Adrenal gland (tissue), 12 donors: ENCODE measurements around the gene CNTD1. TPM values are rescaled to one million over a fixed set of nuclear protein-coding genes. Genes with fewer than 3 reads are reported as not detected.

Source experiments
- DNase-seq, 7 donors: peaks; one replicate each; pipeline ENCODE4 v3.0.0-alpha.2; 2019 to 2020
- H3K27ac ChIP-seq, 5 donors: fragments of 200-600 bp; sonication (generic) in 4 of 5; 1 replicate in 3 of 5; 2 replicates in 2 of 5; pipeline versions ENCODE4 v1.5.1 to v1.8.0; 2016 to 2020; ENCODE audit warnings: mild to moderate bottlenecking in 1 of 5
- H3K27me3 ChIP-seq: fragments of 200-600 bp; 2 replicates; pipeline ENCODE4 v1.8.0; 2021
- H3K36me3 ChIP-seq, 2 donors: fragments of 200-600 bp; replicated peaks in 1 of 2; 1 replicate in 1 of 2; 2 replicates in 1 of 2; pipeline versions ENCODE4 v1.5.1 to v1.8.0; 2018 to 2022
- H3K4me1 ChIP-seq, 2 donors: fragments of 200-600 bp; replicated peaks in 1 of 2; 1 replicate in 1 of 2; 2 replicates in 1 of 2; pipeline versions ENCODE4 v1.5.1 to v1.8.0; 2018 to 2021
- H3K4me3 ChIP-seq, 4 donors: fragments of 200-600 bp; sonication (generic) in 3 of 4; one replicate each; pipeline ENCODE4 v1.5.1; 2016 to 2018
- H3K9me3 ChIP-seq, 3 donors: fragments of 200-600 bp; sonication (generic) in 1 of 3; replicated peaks in 1 of 3; 1 replicate in 2 of 3; 2 replicates in 1 of 3; pipeline versions ENCODE4 v1.5.1 to v1.8.0; 2016 to 2021
- CTCF ChIP-seq, 6 experiments: fragments of 450-650 bp in 4 of 6; fragments of 200-600 bp in 2 of 6; sonication (generic) in 1 of 6; IDR thresholded peaks; 1 replicate in 5 of 6; 2 replicates in 1 of 6; pipeline versions ENCODE4 v1.5.1 to v1.8.0; 2016 to 2021; ENCODE audit warnings: antibody characterized with exemption in 6 of 6, mild to moderate bottlenecking in 2 of 6, moderate library complexity in 1 of 6
- POLR2A ChIP-seq, 2 donors: fragments of 450-650 bp; IDR thresholded peaks; one replicate each; pipeline ENCODE4 v1.6.1; 2017; ENCODE audit warnings: antibody characterized with exemption in 2 of 2, mild to moderate bottlenecking in 2 of 2, moderate library complexity in 1 of 2
- WGBS, 4 donors: extraction: QIAGEN DNeasy Blood & Tissue Kit in 2 of 4; methylation state at CpG; one replicate each; pipeline versions ENCODE4 v1.1.5 to v1.1.7; 2013 to 2017; 5-methylcytosine and 5-hydroxymethylcytosine counted together
- intact Hi-C, 2 donors: fragments of 100-400 bp; cut with DNase I; formaldehyde crosslinking; loops; one replicate each; pipeline versions ENCODE4 v1.14.1 to v1.15.0; 2022 to 2023
- polyA plus RNA-seq, 3 donors: library from polyadenylated mRNA; stranded (reverse); fragments of 200-250 nt in 2 of 3; fragments of 350-450 nt in 1 of 3; fragmentation: Illumina TruSeq in 1 of 3; extraction: RNeasy Lipid Tissue Mini Kit (QIAGEN cat#74804) in 1 of 3; gene quantifications; one replicate each; pipeline ENCODE4 v1.2.3, GENCODE V29; 2013 to 2014
- total RNA-seq, 9 donors: library from RNA; depleted of rRNA in 4 of 9; stranded (reverse); fragments of >200 nt in 4 of 9; fragments of 120-200 nt in 1 of 9; fragmentation: NEBNext Ultra II Directional in 1 of 9; extraction: Animal tissue kit (Norgen Biotek cat#: 25700) in 1 of 9; gene quantifications; one replicate each; pipeline versions ENCODE4 v1.1.0 to v1.2.4, GENCODE V29; 2013 to 2023
- donor health status: healthy with polysubstance abuse.
- donor health status: Bipolar disorder and iron deficiency.
- donor health status: DM: yes; HTN: yes; CAD: no.
- donor health status: DM: no; HTN: no; CAD: no.
- donor health status: DM: no; HTN: no; CAD: no.
- donor health status: DM: yes; HTN: yes; CAD: no.

Gene CNTD1
- total and polyA plus RNA-seq, 12 donors: 0.24 to 8.2 (median 0.32) TPM; not detected in 5

GRCh38 chr17:42772945-42773289, 25.7 kb upstream of the CNTD1 start:
- TF ChIP-seq POLR2A (IDR thresholded peaks at IDR 0.05): no peak
- no peak for TF ChIP-seq CTCF (IDR thresholded peaks at IDR 0.05)
- intact Hi-C loops: loop anchor here in 1 of 2 donors (10.0 kb wide), 1 partner anchor 878 kb away; no protein-coding TSS in a partner anchor
- DNase-seq: no peak
- Histone ChIP-seq H3K27me3 (no peaks in the 10 kb centered on the region), H3K27ac (peak overlapping the region in 3 of 5 donors; percentile 60 to 89 (median 61)), H3K4me1 (peaks cover 9 to 16% of the 10 kb centered on the region in 2 donors), H3K36me3 (peaks cover 0 to 29% of the 10 kb centered on the region in 2 donors), H3K9me3 (no peaks in the 10 kb centered on the region), H3K4me3 (peak overlapping the region; percentile 34 to 93 (median 68))
- 0 to 6% (median 2%) methylated on average over 3 of the region's 3 CpGs for WGBS, 4 donors

- Histone ChIP-seq H3K4me3 (peak within 1 kb of the TSS; percentile 34 to 93 (median 68)), H3K36me3 (peaks cover 0 to 34% of the 10 kb centered on the region in 2 donors), H3K4me1 (peaks cover 9 to 16% of the 10 kb centered on the region in 2 donors), H3K9me3 (no peaks in the 10 kb centered on the region), H3K27me3 (no peaks in the 10 kb centered on the region), H3K27ac (peak within 1 kb of the TSS in 4 of 5 donors; percentile 60 to 89 (median 62))
- peak in 1 of 2 donors; percentile 38 for TF ChIP-seq POLR2A (IDR thresholded peaks at IDR 0.05)
- TF ChIP-seq CTCF (IDR thresholded peaks at IDR 0.05): peak in 1 of 6 experiments; percentile 4
- WGBS, 4 donors: 0 to 3% (median 1%) methylated on average over 25 to 39 of the region's 39 CpGs
- peak; percentile 74 to 85 (median 79) for DNase-seq
- intact Hi-C loops: loop anchor here in 1 of 2 donors (10.0 kb wide), 1 partner anchor 879 kb away; no protein-coding TSS in a partner anchor
Observed at GRCh38 chr17:42773290-42774035, 25.2 kb upstream of the CNTD1 start, which contains the start of gene VPS25. TSS of gene VPS25 (plus strand) at chr17:42773449. CDS start at chr17:42773476, 27 bp downstream.

- intact Hi-C loops: loop anchor here in 1 of 2 donors (10.0 kb wide), 1 partner anchor 879 kb away; no protein-coding TSS in a partner anchor
- H3K9me3 ChIP-seq: no peaks in the 10 kb centered on the region
- peak overlapping the region in 3 of 4 donors; percentile 34 to 93 (median 88) for H3K4me3 ChIP-seq
- H3K36me3 ChIP-seq: peaks cover 0 to 41% of the 10 kb centered on the region in 2 donors
- H3K27ac ChIP-seq: no peak overlapping the region
- TF ChIP-seq POLR2A (IDR thresholded peaks at IDR 0.05) (no peak), CTCF (IDR thresholded peaks at IDR 0.05) (no peak)
- WGBS, 4 donors: 63 to 78% (median 70%) methylated on average over 3 of the region's 3 CpGs
- peaks cover 9 to 16% of the 10 kb centered on the region in 2 donors for H3K4me1 ChIP-seq
- DNase-seq: no peak
- H3K27me3 ChIP-seq: no peaks in the 10 kb centered on the region
Observed at GRCh38 chr17:42774066-42774745, 24.5 kb upstream of the CNTD1 start.

GRCh38 chr17:42775534-42776098, 23.0 kb upstream of the CNTD1 start:
- peaks cover 9 to 23% of the 10 kb centered on the region in 2 donors for H3K4me1 ChIP-seq
- peaks cover 0 to 47% of the 10 kb centered on the region in 2 donors for H3K36me3 ChIP-seq
- no peak overlapping the region for H3K4me3 ChIP-seq
- intact Hi-C loops: loop anchor here in 1 of 2 donors (10.0 kb wide), 1 partner anchor 881 kb away; no protein-coding TSS in a partner anchor
- WGBS, 4 donors: 48 to 57% (median 55%) methylated on average over 3 of the region's 3 CpGs
- no peak overlapping the region for H3K27ac ChIP-seq
- TF ChIP-seq POLR2A (IDR thresholded peaks at IDR 0.05): no peak
- no peak for TF ChIP-seq CTCF (IDR thresholded peaks at IDR 0.05)
- no peaks in the 10 kb centered on the region for H3K9me3 ChIP-seq
- H3K27me3 ChIP-seq: peaks cover 4% of the 10 kb centered on the region
- DNase-seq: no peak
